ENCODE measurements around the gene PTGFRN. TPM values are rescaled to one million over a fixed set of nuclear protein-coding genes. Genes with fewer than 3 reads are reported as not detected.

Gene PTGFRN
- total and polyA plus RNA-seq, 2 donors, result 19.7 to 26.0 TPM

GRCh38 chr1:116982319-116983004 is 72.7 kb downstream of the PTGFRN start:
- no peaks in the 10 kb centered on the region for H3K9me3 ChIP-seq (ENCODE audit: control insufficient read depth in 2 of 2, insufficient read depth in 1 of 2, low read length in 1 of 2)
- peaks cover 2 to 26% of the 10 kb centered on the region in 2 donors for H3K4me1 ChIP-seq (ENCODE audit: control insufficient read depth in 2 of 2, insufficient read depth in 2 of 2, low read length in 2 of 2)
- H3K27me3 ChIP-seq (ENCODE audit: control insufficient read depth in 2 of 2, insufficient read depth in 1 of 2, low read length in 1 of 2), result no peaks in the 10 kb centered on the region
- WGBS, result 94% methylated on average over 9 of the region's 9 CpGs
- no peak overlapping the region for H3K27ac ChIP-seq (ENCODE audit: low read depth in 1 of 2, low read length in 1 of 2)
- H3K36me3 ChIP-seq (ENCODE audit: control insufficient read depth in 2 of 2, insufficient read depth in 2 of 2, low read length in 1 of 2), result no peaks in the 10 kb centered on the region
- no peak for DNase-seq (ENCODE audit: low read depth in 6 of 9, low spot score in 9 of 9)
- H3K4me3 ChIP-seq (ENCODE audit: low read length in 2 of 2), result no peak overlapping the region

GRCh38 chr1:116983112-116983511 is 73.4 kb downstream of the PTGFRN start:
- no peaks in the 10 kb centered on the region for H3K9me3 ChIP-seq (ENCODE audit: control insufficient read depth in 2 of 2, insufficient read depth in 1 of 2, low read length in 1 of 2)
- no peak for DNase-seq (ENCODE audit: low read depth in 6 of 9, low spot score in 9 of 9)
- no peaks in the 10 kb centered on the region for H3K36me3 ChIP-seq (ENCODE audit: control insufficient read depth in 2 of 2, insufficient read depth in 2 of 2, low read length in 1 of 2)
- H3K27me3 ChIP-seq (ENCODE audit: control insufficient read depth in 2 of 2, insufficient read depth in 1 of 2, low read length in 1 of 2), result no peaks in the 10 kb centered on the region
- 85% methylated on average over 5 of the region's 5 CpGs for WGBS
- no peak overlapping the region for H3K27ac ChIP-seq (ENCODE audit: low read depth in 1 of 2, low read length in 1 of 2)
- H3K4me3 ChIP-seq (ENCODE audit: low read length in 2 of 2), result no peak overlapping the region
- H3K4me1 ChIP-seq (ENCODE audit: control insufficient read depth in 2 of 2, insufficient read depth in 2 of 2, low read length in 2 of 2), result peaks cover 3 to 31% of the 10 kb centered on the region in 2 donors

- Histone ChIP-seq H3K36me3 (ENCODE audit: control insufficient read depth in 2 of 2, insufficient read depth in 2 of 2, low read length in 1 of 2) (no peaks in the 10 kb centered on the region), H3K4me3 (ENCODE audit: low read length in 2 of 2) (no peak overlapping the region), H3K9me3 (ENCODE audit: control insufficient read depth in 2 of 2, insufficient read depth in 1 of 2, low read length in 1 of 2) (no peaks in the 10 kb centered on the region), H3K27me3 (ENCODE audit: control insufficient read depth in 2 of 2, insufficient read depth in 1 of 2, low read length in 1 of 2) (no peaks in the 10 kb centered on the region), H3K4me1 (ENCODE audit: control insufficient read depth in 2 of 2, insufficient read depth in 2 of 2, low read length in 2 of 2) (peaks cover 3 to 33% of the 10 kb centered on the region in 2 donors), H3K27ac (ENCODE audit: low read depth in 1 of 2, low read length in 1 of 2) (no peak overlapping the region)
- no peak for DNase-seq (ENCODE audit: low read depth in 6 of 9, low spot score in 9 of 9)
- 96% methylated on average over 4 of the region's 4 CpGs for WGBS
Measured at GRCh38 chr1:116983678-116984077, 74.0 kb downstream of the PTGFRN start.

- H3K36me3 ChIP-seq (ENCODE audit: control insufficient read depth in 2 of 2, insufficient read depth in 2 of 2, low read length in 1 of 2), result no peaks in the 10 kb centered on the region
- WGBS, result 98% methylated on average over 14 of the region's 14 CpGs
- no peak for DNase-seq (ENCODE audit: low read depth in 6 of 9, low spot score in 9 of 9)
- no peaks in the 10 kb centered on the region for H3K27me3 ChIP-seq (ENCODE audit: control insufficient read depth in 2 of 2, insufficient read depth in 1 of 2, low read length in 1 of 2)
- H3K4me1 ChIP-seq (ENCODE audit: control insufficient read depth in 2 of 2, insufficient read depth in 2 of 2, low read length in 2 of 2), result peaks cover 3 to 38% of the 10 kb centered on the region in 2 donors
- peak overlapping the region in 1 of 2 donors; percentile 22 for H3K27ac ChIP-seq (ENCODE audit: low read depth in 1 of 2, low read length in 1 of 2)
- no peak overlapping the region for H3K4me3 ChIP-seq (ENCODE audit: low read length in 2 of 2)
- H3K9me3 ChIP-seq (ENCODE audit: control insufficient read depth in 2 of 2, insufficient read depth in 1 of 2, low read length in 1 of 2), result peaks cover 0 to 2% of the 10 kb centered on the region in 2 donors
Measured at GRCh38 chr1:116984406-116985160, 74.9 kb downstream of the PTGFRN start.

DNA sequence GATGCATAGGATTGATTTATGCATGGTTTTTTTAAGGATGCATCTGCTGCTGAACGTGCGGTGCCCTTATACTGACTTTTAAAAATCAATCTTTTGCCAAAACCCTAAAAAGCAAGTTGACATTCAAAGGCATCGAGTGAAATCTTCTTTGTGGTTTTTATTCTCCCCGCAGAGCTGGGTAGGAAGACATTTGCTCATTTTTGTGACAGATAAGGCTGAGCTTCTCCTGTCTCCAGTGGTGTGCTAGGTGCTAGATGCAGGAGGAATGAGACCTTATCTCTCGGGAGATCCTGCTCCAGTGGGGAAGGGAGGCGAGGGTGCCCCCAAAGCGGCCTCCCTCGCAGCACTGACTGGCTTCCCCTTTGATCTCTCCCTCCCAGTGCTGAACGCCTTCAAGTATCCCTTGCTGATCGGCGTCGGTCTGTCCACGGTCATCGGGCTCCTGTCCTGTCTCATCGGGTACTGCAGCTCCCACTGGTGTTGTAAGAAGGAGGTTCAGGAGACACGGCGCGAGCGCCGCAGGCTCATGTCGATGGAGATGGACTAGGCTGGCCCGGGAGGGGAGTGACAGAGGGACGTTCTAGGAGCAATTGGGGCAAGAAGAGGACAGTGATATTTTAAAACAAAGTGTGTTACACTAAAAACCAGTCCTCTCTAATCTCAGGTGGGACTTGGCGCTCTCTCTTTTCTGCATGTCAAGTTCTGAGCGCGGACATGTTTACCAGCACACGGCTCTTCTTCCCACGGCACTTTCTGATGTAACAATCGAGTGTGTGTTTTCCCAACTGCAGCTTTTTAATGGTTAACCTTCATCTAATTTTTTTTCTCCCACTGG is 76.9 kb downstream of the PTGFRN start:
- WGBS, result 46% methylated on average over 29 of the region's 29 CpGs
- H3K4me1 ChIP-seq (ENCODE audit: control insufficient read depth in 2 of 2, insufficient read depth in 2 of 2, low read length in 2 of 2), result peaks cover 7 to 47% of the 10 kb centered on the region in 2 donors
- DNase-seq (ENCODE audit: low read depth in 6 of 9, low spot score in 9 of 9), result peak in 6 of 9 donors; percentile 30 to 75 (median 47)
- no peaks in the 10 kb centered on the region for H3K27me3 ChIP-seq (ENCODE audit: control insufficient read depth in 2 of 2, insufficient read depth in 1 of 2, low read length in 1 of 2)
- peaks cover 0 to 2% of the 10 kb centered on the region in 2 donors for H3K9me3 ChIP-seq (ENCODE audit: control insufficient read depth in 2 of 2, insufficient read depth in 1 of 2, low read length in 1 of 2)
- H3K4me3 ChIP-seq (ENCODE audit: low read length in 2 of 2), result peak overlapping the region; percentile 4 to 28
- peak overlapping the region; percentile 84 to 92 for H3K27ac ChIP-seq (ENCODE audit: low read depth in 1 of 2, low read length in 1 of 2)
- no peaks in the 10 kb centered on the region for H3K36me3 ChIP-seq (ENCODE audit: control insufficient read depth in 2 of 2, insufficient read depth in 2 of 2, low read length in 1 of 2)

- no peaks in the 10 kb centered on the region for H3K27me3 ChIP-seq (ENCODE audit: control insufficient read depth in 2 of 2, insufficient read depth in 1 of 2, low read length in 1 of 2)
- peak overlapping the region; percentile 4 to 28 for H3K4me3 ChIP-seq (ENCODE audit: low read length in 2 of 2)
- H3K36me3 ChIP-seq (ENCODE audit: control insufficient read depth in 2 of 2, insufficient read depth in 2 of 2, low read length in 1 of 2), result no peaks in the 10 kb centered on the region
- H3K4me1 ChIP-seq (ENCODE audit: control insufficient read depth in 2 of 2, insufficient read depth in 2 of 2, low read length in 2 of 2), result peaks cover 10 to 50% of the 10 kb centered on the region in 2 donors
- WGBS, result 2% methylated on average over 11 of the region's 11 CpGs
- peak; percentile 45 to 89 (median 73) for DNase-seq (ENCODE audit: low read depth in 6 of 9, low spot score in 9 of 9)
- peaks cover 0 to 2% of the 10 kb centered on the region in 2 donors for H3K9me3 ChIP-seq (ENCODE audit: control insufficient read depth in 2 of 2, insufficient read depth in 1 of 2, low read length in 1 of 2)
- H3K27ac ChIP-seq (ENCODE audit: low read depth in 1 of 2, low read length in 1 of 2), result peak overlapping the region; percentile 84 to 92
Measured at GRCh38 chr1:116987256-116987555, 77.5 kb downstream of the PTGFRN start.

DNA sequence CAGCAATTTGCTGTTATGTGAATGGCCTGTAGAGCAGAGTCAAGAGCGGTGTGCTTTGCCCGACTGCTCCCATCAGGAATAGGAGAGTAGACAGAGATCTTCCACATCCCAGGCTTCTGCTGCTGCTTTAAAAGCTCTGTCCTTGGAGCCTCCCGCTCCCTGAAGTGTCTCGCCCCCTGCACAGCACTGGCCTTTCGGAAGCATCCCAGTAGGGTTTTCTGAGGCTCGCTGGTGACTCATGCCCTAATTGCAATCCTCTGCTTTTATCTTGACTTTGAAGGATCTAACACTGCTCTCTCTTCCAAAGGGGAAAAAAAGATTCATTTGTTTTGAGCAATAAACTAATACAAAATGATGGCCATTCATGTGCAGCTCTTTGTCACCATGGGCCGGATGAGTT is 78.5 kb downstream of the PTGFRN start:
- H3K27ac ChIP-seq (ENCODE audit: low read depth in 1 of 2, low read length in 1 of 2), result no peak overlapping the region
- 97% methylated on average over 7 of the region's 7 CpGs for WGBS
- no peak overlapping the region for H3K4me3 ChIP-seq (ENCODE audit: low read length in 2 of 2)

GRCh38 chr1:116988908-116989307 is 79.2 kb downstream of the PTGFRN start:
- no peak overlapping the region for H3K27ac ChIP-seq (ENCODE audit: low read depth in 1 of 2, low read length in 1 of 2)
- H3K27me3 ChIP-seq (ENCODE audit: control insufficient read depth in 2 of 2, insufficient read depth in 1 of 2, low read length in 1 of 2), result no peaks in the 10 kb centered on the region
- H3K4me1 ChIP-seq (ENCODE audit: control insufficient read depth in 2 of 2, insufficient read depth in 2 of 2, low read length in 2 of 2), result peaks cover 10 to 50% of the 10 kb centered on the region in 2 donors
- H3K9me3 ChIP-seq (ENCODE audit: control insufficient read depth in 2 of 2, insufficient read depth in 1 of 2, low read length in 1 of 2), result peaks cover 0 to 2% of the 10 kb centered on the region in 2 donors
- no peak for DNase-seq (ENCODE audit: low read depth in 6 of 9, low spot score in 9 of 9)
- H3K36me3 ChIP-seq (ENCODE audit: control insufficient read depth in 2 of 2, insufficient read depth in 2 of 2, low read length in 1 of 2), result no peaks in the 10 kb centered on the region
- WGBS, result 94% methylated on average over 2 of the region's 2 CpGs
- no peak overlapping the region for H3K4me3 ChIP-seq (ENCODE audit: low read length in 2 of 2)

More for the DNA sequence above, 78.5 kb downstream of the PTGFRN start:
- peaks cover 0 to 2% of the 10 kb centered on the region in 2 donors for H3K9me3 ChIP-seq (ENCODE audit: control insufficient read depth in 2 of 2, insufficient read depth in 1 of 2, low read length in 1 of 2)
- no peak for DNase-seq (ENCODE audit: low read depth in 6 of 9, low spot score in 9 of 9)
- H3K36me3 ChIP-seq (ENCODE audit: control insufficient read depth in 2 of 2, insufficient read depth in 2 of 2, low read length in 1 of 2), result no peaks in the 10 kb centered on the region
- peaks cover 10 to 50% of the 10 kb centered on the region in 2 donors for H3K4me1 ChIP-seq (ENCODE audit: control insufficient read depth in 2 of 2, insufficient read depth in 2 of 2, low read length in 2 of 2)
- H3K27me3 ChIP-seq (ENCODE audit: control insufficient read depth in 2 of 2, insufficient read depth in 1 of 2, low read length in 1 of 2), result no peaks in the 10 kb centered on the region

Data from thymus (tissue), 11 donors.